ENCODE data around the gene PPM1B.
A peak's percentile ranks its signal among the peaks of the same experiment; 100 is the strongest.

Gene PPM1B

DNA sequence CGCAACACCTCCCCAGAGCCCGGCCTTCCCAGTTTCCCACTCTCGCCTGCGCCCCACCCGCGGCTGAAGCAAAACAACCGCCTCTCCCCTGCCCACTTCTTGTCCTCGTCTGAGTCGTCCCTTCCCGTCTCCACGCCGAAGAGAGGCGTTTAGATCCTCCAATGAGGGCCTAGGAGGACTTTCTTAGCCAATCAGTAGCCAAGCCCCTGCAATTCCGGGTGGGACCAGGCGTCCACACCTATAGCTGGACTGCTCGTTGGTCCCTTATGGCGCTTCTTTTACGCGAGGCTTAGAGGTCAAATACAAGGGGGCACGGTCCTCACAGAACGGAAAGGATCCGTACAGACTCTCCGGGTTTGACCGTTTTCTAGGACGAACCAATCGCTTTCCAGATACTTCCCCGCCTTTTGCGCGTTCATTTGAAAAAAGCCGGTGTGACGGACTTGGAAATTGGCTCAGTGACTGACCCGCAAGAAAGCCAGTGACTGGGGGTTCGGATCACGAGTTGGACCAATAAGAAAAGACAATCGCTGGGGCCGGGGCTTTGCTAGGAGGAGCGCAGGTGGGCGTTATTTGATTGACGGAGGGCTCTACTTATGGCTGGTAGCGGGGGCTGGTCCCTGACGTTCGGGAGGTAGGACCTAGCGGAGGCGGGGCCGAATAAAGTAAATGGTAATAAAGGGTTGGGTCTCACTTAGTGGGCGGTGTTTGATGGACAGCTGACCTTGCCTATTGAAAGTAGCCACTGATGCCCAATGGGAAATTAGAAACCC, 581 bp upstream of the PPM1B start (continued):
- TF ChIP-seq ZNF202 (tag by site-specific recombination; IDR thresholded peaks at IDR 0.05; ENCODE audit: borderline replicate concordance) (no peak), ZNF473 (tag by site-specific recombination; IDR thresholded peaks at IDR 0.05) (no peak), ZNF146 (tag by site-specific recombination; IDR thresholded peaks at IDR 0.05) (no peak), MZF1 (tag by site-specific recombination; IDR thresholded peaks at IDR 0.05; ENCODE audit: borderline replicate concordance) (no peak), ZNF707 (tag by site-specific recombination; IDR thresholded peaks at IDR 0.05) (no peak), KLF8 (tag by site-specific recombination; IDR thresholded peaks at IDR 0.05) (peak; percentile 76), MYNN (tag by site-specific recombination; IDR thresholded peaks at IDR 0.05; ENCODE audit: borderline replicate concordance) (no peak), ZNF610 (tag by site-specific recombination; IDR thresholded peaks at IDR 0.05; ENCODE audit: borderline replicate concordance) (no peak), ZNF175 (tag by site-specific recombination; IDR thresholded peaks at IDR 0.05) (no peak), GLIS2 (tag by site-specific recombination; IDR thresholded peaks at IDR 0.05) (peak; percentile 59), ZNF785 (tag by site-specific recombination; IDR thresholded peaks at IDR 0.05) (peak; percentile 97), ZNF121 (tag by site-specific recombination; IDR thresholded peaks at IDR 0.05) (no peak), SALL2 (tag by site-specific recombination; IDR thresholded peaks at IDR 0.05; ENCODE audit: borderline replicate concordance) (no peak), ZNF549 (tag by site-specific recombination; IDR thresholded peaks at IDR 0.05) (no peak), ZNF596 (tag by site-specific recombination; IDR thresholded peaks at IDR 0.05) (no peak), ZBTB1 (tag by site-specific recombination; IDR thresholded peaks at IDR 0.05) (no peak), ZBTB7A (tag by site-specific recombination; IDR thresholded peaks at IDR 0.05; ENCODE audit: low read depth) (no peak), ZBTB20 (tag by site-specific recombination; IDR thresholded peaks at IDR 0.05) (no peak), YY1 (tag by site-specific recombination; IDR thresholded peaks at IDR 0.05) (no peak), ZNF624 (tag by site-specific recombination; IDR thresholded peaks at IDR 0.05) (no peak), GLI2 (tag by site-specific recombination; IDR thresholded peaks at IDR 0.05; ENCODE audit: borderline replicate concordance, low read depth) (no peak), ZIC2 (tag by site-specific recombination; IDR thresholded peaks at IDR 0.05) (0 out of 2 replicates have a peak, but pooled peaks have one; percentile 24)
- TF ChIP-seq, protein P1, sequence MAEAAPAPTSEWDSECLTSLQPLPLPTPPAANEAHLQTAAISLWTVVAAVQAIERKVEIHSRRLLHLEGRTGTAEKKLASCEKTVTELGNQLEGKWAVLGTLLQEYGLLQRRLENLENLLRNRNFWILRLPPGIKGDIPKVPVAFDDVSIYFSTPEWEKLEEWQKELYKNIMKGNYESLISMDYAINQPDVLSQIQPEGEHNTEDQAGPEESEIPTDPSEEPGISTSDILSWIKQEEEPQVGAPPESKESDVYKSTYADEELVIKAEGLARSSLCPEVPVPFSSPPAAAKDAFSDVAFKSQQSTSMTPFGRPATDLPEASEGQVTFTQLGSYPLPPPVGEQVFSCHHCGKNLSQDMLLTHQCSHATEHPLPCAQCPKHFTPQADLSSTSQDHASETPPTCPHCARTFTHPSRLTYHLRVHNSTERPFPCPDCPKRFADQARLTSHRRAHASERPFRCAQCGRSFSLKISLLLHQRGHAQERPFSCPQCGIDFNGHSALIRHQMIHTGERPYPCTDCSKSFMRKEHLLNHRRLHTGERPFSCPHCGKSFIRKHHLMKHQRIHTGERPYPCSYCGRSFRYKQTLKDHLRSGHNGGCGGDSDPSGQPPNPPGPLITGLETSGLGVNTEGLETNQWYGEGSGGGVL (tag by site-specific recombination; IDR thresholded peaks at IDR 0.05) = no peak
- TF ChIP-seq, protein P2, sequence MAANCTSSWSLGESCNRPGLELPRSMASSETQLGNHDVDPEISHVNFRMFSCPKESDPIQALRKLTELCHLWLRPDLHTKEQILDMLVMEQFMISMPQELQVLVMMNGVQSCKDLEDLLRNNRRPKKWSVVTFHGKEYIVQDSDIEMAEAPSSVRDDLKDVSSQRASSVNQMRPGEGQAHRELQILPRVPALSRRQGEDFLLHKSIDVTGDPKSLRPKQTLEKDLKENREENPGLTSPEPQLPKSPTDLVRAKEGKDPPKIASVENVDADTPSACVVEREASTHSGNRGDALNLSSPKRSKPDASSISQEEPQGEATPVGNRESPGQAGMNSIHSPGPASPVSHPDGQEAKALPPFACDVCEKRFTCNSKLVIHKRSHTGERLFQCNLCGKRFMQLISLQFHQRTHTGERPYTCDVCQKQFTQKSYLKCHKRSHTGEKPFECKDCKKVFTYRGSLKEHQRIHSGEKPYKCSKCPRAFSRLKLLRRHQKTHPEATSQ (tag by site-specific recombination; IDR thresholded peaks at IDR 0.05) = no peak
- TF ChIP-seq, protein P3, sequence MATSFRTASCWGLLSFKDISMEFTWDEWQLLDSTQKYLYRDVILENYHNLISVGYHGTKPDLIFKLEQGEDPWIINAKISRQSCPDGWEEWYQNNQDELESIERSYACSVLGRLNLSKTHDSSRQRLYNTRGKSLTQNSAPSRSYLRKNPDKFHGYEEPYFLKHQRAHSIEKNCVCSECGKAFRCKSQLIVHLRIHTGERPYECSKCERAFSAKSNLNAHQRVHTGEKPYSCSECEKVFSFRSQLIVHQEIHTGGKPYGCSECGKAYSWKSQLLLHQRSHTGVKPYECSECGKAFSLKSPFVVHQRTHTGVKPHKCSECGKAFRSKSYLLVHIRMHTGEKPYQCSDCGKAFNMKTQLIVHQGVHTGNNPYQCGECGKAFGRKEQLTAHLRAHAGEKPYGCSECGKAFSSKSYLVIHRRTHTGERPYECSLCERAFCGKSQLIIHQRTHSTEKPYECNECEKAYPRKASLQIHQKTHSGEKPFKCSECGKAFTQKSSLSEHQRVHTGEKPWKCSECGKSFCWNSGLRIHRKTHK (tag by site-specific recombination; IDR thresholded peaks at IDR 0.05) = no peak
- TF ChIP-seq, protein P4, sequence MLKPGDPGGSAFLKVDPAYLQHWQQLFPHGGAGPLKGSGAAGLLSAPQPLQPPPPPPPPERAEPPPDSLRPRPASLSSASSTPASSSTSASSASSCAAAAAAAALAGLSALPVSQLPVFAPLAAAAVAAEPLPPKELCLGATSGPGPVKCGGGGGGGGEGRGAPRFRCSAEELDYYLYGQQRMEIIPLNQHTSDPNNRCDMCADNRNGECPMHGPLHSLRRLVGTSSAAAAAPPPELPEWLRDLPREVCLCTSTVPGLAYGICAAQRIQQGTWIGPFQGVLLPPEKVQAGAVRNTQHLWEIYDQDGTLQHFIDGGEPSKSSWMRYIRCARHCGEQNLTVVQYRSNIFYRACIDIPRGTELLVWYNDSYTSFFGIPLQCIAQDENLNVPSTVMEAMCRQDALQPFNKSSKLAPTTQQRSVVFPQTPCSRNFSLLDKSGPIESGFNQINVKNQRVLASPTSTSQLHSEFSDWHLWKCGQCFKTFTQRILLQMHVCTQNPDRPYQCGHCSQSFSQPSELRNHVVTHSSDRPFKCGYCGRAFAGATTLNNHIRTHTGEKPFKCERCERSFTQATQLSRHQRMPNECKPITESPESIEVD (tag by site-specific recombination; IDR thresholded peaks at IDR 0.05) = no peak
- TF ChIP-seq, protein P5, sequence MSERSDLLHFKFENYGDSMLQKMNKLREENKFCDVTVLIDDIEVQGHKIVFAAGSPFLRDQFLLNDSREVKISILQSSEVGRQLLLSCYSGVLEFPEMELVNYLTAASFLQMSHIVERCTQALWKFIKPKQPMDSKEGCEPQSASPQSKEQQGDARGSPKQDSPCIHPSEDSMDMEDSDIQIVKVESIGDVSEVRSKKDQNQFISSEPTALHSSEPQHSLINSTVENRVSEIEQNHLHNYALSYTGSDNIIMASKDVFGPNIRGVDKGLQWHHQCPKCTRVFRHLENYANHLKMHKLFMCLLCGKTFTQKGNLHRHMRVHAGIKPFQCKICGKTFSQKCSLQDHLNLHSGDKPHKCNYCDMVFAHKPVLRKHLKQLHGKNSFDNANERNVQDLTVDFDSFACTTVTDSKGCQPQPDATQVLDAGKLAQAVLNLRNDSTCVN (tag by site-specific recombination; optimal IDR thresholded peaks at IDR 0.05) = peak; percentile 30
- TF ChIP-seq, protein P6, sequence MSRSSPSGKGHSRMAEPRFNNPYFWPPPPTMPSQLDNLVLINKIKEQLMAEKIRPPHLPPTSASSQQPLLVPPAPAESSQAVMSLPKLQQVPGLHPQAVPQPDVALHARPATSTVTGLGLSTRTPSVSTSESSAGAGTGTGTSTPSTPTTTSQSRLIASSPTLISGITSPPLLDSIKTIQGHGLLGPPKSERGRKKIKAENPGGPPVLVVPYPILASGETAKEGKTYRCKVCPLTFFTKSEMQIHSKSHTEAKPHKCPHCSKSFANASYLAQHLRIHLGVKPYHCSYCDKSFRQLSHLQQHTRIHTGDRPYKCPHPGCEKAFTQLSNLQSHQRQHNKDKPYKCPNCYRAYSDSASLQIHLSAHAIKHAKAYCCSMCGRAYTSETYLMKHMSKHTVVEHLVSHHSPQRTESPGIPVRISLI (tag by site-specific recombination; IDR thresholded peaks at IDR 0.05) = peak; percentile 68; the same call in 1 of the 2 replicates
- TF ChIP-seq, protein P7, sequence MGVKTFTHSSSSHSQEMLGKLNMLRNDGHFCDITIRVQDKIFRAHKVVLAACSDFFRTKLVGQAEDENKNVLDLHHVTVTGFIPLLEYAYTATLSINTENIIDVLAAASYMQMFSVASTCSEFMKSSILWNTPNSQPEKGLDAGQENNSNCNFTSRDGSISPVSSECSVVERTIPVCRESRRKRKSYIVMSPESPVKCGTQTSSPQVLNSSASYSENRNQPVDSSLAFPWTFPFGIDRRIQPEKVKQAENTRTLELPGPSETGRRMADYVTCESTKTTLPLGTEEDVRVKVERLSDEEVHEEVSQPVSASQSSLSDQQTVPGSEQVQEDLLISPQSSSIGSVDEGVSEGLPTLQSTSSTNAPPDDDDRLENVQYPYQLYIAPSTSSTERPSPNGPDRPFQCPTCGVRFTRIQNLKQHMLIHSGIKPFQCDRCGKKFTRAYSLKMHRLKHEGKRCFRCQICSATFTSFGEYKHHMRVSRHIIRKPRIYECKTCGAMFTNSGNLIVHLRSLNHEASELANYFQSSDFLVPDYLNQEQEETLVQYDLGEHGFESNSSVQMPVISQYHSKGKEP (tag by site-specific recombination; IDR thresholded peaks at IDR 0.05) = no peak
